Stomach (tissue), 9 donors: Measurements from ENCODE around the gene NELL1. TPM values are rescaled to one million over a fixed set of nuclear protein-coding genes. Genes with fewer than 3 reads are reported as not detected.

Experiments used
- DNase-seq, 2 donors: peaks; one replicate each; pipeline versions ENCODE4 v3.0.0 to v3.0.0-alpha.2; 2013 to 2019
- H3K27ac ChIP-seq, 5 donors: fragments of 200-600 bp in 4 of 5; sonication (generic) in 4 of 5; one replicate each; pipeline ENCODE4 v1.5.1; 2013 to 2019; ENCODE audit warnings: mild to moderate bottlenecking in 1 of 5, moderate library complexity in 1 of 5
- H3K27me3 ChIP-seq, 3 donors: fragments of 200-600 bp; sonication (generic); one replicate each; pipeline ENCODE4 v1.5.1; 2017 to 2019; ENCODE audit warnings: mixed run types in 1 of 3
- H3K36me3 ChIP-seq, 4 donors: fragments of 200-600 bp; sonication (generic); 1 replicate in 3 of 4; 2 replicates in 1 of 4; pipeline ENCODE4 v1.5.1; 2016 to 2019
- H3K4me1 ChIP-seq, 4 donors: fragments of 200-600 bp; sonication (generic); one replicate each; pipeline ENCODE4 v1.5.1; 2016 to 2019
- H3K4me3 ChIP-seq, 4 donors: fragments of 200-600 bp; sonication (generic) in 3 of 4; one replicate each; pipeline ENCODE4 v1.5.1; 2016 to 2019; ENCODE audit warnings: mild to moderate bottlenecking in 1 of 4
- H3K9me3 ChIP-seq, 4 donors: fragments of 200-600 bp; sonication (generic); one replicate each; pipeline ENCODE4 v1.5.1; 2016 to 2019
- EP300 ChIP-seq: sonication (generic); formaldehyde crosslinking; IDR thresholded peaks from one replicate; pipeline ENCODE4 v1.6.1; 2017; ENCODE audit warnings: antibody characterized with exemption
- POLR2A ChIP-seq, 4 donors: fragments of 450-650 bp; IDR thresholded peaks; one replicate each; pipeline ENCODE4 v1.6.1; 2016; ENCODE audit warnings: antibody characterized with exemption in 4 of 4, control low read depth in 2 of 4, mild to moderate bottlenecking in 1 of 4, moderate library complexity in 1 of 4
- POLR2AphosphoS5 ChIP-seq, 3 donors: sonication (generic); formaldehyde crosslinking; IDR thresholded peaks; one replicate each; pipeline ENCODE4 v1.6.1; 2016; ENCODE audit warnings: antibody characterized with exemption in 3 of 3
- WGBS, 5 donors: extraction: QIAGEN DNeasy Blood & Tissue Kit in 3 of 5; methylation state at CpG; one replicate each; pipeline versions ENCODE4 v1.1.5 to v1.1.7; 2013 to 2018; 5-methylcytosine and 5-hydroxymethylcytosine counted together
- intact Hi-C: fragments of 100-400 bp; cut with DNase I; formaldehyde crosslinking; loops from one replicate; pipeline ENCODE4 v1.15.1; 2023; ENCODE audit warnings: low total_unique reads
- polyA plus RNA-seq, 3 donors: library from polyadenylated mRNA; stranded (reverse); fragments of 200-250 nt; gene quantifications; one replicate each; pipeline ENCODE4 v1.2.3, GENCODE V29; 2013
- total RNA-seq, 5 donors: library from RNA; depleted of rRNA; stranded (reverse); fragments of >200 nt; gene quantifications; one replicate each; pipeline versions ENCODE4 v1.1.0 to v1.2.3, GENCODE V29; 2014 to 2016
- TF ChIP-seq, protein P1 (sequence below), 7 experiments: fragments of 450-650 bp in 4 of 7; fragments of 200-600 bp in 3 of 7; sonication (generic) in 3 of 7; IDR thresholded peaks; one replicate each; pipeline ENCODE4 v1.5.1; 2016 to 2019; ENCODE audit warnings: antibody characterized with exemption in 7 of 7, control low read depth in 2 of 7, mild to moderate bottlenecking in 1 of 7
- donor health status: healthy with polysubstance abuse.
- donor health status: Bipolar disorder and iron deficiency.
- donor health status: healthy.

NELL1 gene
- total and polyA plus RNA-seq, 8 donors: 0.05 to 15.4 (median 2.7) TPM; not detected in 5

DNA sequence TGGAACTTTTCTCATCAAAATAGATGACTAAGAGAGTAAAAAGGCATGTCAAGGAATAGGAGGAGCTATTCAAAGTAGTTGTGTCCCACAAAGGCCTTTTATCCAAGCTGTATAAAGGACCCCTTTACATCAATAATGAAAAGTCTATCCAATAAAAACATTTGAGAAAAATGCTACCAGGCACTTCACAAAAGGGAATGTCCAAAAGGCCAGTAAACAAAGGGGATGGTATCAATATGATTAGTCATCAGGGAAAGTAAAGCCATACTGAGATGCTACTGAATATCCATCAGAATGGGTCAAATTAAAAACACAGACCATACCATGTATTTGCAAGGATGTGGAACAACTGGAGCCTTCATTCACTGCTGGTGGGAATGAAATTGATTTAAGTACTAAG, 224.9 kb downstream of the NELL1 start:
- TF ChIP-seq EP300 (no peak), POLR2A (IDR thresholded peaks at IDR 0.05) (no peak), POLR2AphosphoS5 (IDR thresholded peaks at IDR 0.05) (no peak)
- TF ChIP-seq, protein P1, sequence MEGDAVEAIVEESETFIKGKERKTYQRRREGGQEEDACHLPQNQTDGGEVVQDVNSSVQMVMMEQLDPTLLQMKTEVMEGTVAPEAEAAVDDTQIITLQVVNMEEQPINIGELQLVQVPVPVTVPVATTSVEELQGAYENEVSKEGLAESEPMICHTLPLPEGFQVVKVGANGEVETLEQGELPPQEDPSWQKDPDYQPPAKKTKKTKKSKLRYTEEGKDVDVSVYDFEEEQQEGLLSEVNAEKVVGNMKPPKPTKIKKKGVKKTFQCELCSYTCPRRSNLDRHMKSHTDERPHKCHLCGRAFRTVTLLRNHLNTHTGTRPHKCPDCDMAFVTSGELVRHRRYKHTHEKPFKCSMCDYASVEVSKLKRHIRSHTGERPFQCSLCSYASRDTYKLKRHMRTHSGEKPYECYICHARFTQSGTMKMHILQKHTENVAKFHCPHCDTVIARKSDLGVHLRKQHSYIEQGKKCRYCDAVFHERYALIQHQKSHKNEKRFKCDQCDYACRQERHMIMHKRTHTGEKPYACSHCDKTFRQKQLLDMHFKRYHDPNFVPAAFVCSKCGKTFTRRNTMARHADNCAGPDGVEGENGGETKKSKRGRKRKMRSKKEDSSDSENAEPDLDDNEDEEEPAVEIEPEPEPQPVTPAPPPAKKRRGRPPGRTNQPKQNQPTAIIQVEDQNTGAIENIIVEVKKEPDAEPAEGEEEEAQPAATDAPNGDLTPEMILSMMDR (IDR thresholded peaks at IDR 0.05): no peak
- peaks cover 0 to 6% (median 3%) of the 10 kb centered on the region in 4 donors for H3K9me3 ChIP-seq
- H3K36me3 ChIP-seq: no peaks in the 10 kb centered on the region
- DNase-seq: no peak
- no peak overlapping the region for H3K4me3 ChIP-seq
- no peak overlapping the region for H3K27ac ChIP-seq
- no peaks in the 10 kb centered on the region for H3K4me1 ChIP-seq
- no peaks in the 10 kb centered on the region for H3K27me3 ChIP-seq
- intact Hi-C loops: no loop called here

DNA sequence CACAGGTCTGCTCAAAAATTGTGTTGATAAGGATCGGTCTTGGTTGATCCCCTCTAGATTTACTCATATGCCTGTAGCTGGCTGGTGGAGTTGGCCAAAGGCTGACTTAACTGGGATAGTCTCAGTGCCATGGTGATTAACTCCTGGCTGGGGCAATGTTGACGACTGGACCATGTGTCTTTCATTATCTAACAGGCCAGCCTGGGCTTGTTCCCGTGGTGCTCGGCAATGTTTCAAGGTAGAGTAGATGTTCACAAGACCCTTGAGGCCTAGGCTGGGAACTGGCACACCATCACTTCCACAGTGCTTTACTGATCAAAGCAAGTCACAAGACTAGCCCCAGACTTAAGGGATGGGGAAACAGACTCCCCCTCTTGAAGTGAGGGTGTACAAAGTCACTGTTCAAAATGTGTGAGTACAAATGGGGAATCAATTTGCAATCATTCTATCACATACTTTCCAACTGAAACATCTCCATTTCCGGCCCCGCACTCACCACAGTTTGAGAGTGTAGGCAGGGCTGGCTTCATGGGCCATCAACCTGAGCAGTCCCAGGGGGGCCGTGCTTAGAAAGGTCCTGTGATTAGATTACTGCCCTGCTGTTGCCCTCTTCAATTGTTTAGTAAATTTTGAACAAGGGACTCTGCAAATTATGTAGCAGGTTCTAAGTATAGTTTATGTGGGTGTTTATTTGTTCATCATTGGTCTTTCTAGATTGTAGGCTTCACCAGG, 240.8 kb downstream of the NELL1 start:
- DNase-seq: no peak
- Histone ChIP-seq H3K4me3 (no peak overlapping the region), H3K27ac (no peak overlapping the region), H3K36me3 (no peaks in the 10 kb centered on the region), H3K9me3 (peaks cover 0 to 3% (median under 1%) of the 10 kb centered on the region in 4 donors), H3K27me3 (no peaks in the 10 kb centered on the region), H3K4me1 (no peaks in the 10 kb centered on the region)
- intact Hi-C loops: no loop called here
- TF ChIP-seq, protein P1 (IDR thresholded peaks at IDR 0.05): no peak
- no peak for TF ChIP-seq POLR2A (IDR thresholded peaks at IDR 0.05)
- no peak for TF ChIP-seq POLR2AphosphoS5 (IDR thresholded peaks at IDR 0.05)
- no peak for TF ChIP-seq EP300
- WGBS, 5 donors: 79 to 84% (median 83%) methylated on average over 5 to 7 of the region's 7 CpGs

- TF ChIP-seq POLR2A (IDR thresholded peaks at IDR 0.05) (no peak), POLR2AphosphoS5 (IDR thresholded peaks at IDR 0.05) (no peak), EP300 (no peak)
- TF ChIP-seq, protein P1 (IDR thresholded peaks at IDR 0.05): no peak
- no peaks in the 10 kb centered on the region for H3K9me3 ChIP-seq
These were observed 241.3 kb downstream of the NELL1 start for GRCh38 chr11:20910733-20911132.

GRCh38 chr11:20912065-20912821, 242.9 kb downstream of the NELL1 start:
- no peak overlapping the region for H3K27ac ChIP-seq
- H3K36me3 ChIP-seq: no peaks in the 10 kb centered on the region
- no peaks in the 10 kb centered on the region for H3K4me1 ChIP-seq
- intact Hi-C loops: no loop called here
- no peaks in the 10 kb centered on the region for H3K27me3 ChIP-seq
- DNase-seq: no peak
- no peaks in the 10 kb centered on the region for H3K9me3 ChIP-seq
- no peak overlapping the region for H3K4me3 ChIP-seq
- TF ChIP-seq, protein P1 (IDR thresholded peaks at IDR 0.05): no peak
- TF ChIP-seq POLR2A (IDR thresholded peaks at IDR 0.05) (no peak), POLR2AphosphoS5 (IDR thresholded peaks at IDR 0.05) (no peak), EP300 (no peak)
- WGBS, 5 donors: 23 to 36% (median 27%) methylated on average over 2 of the region's 2 CpGs

More at GRCh38 chr11:20910733-20911132, 241.3 kb downstream of the NELL1 start:
- no peak overlapping the region for H3K4me3 ChIP-seq
- intact Hi-C loops: no loop called here
- no peak for DNase-seq
- no peaks in the 10 kb centered on the region for H3K36me3 ChIP-seq
- H3K27ac ChIP-seq: no peak overlapping the region
- no peaks in the 10 kb centered on the region for H3K4me1 ChIP-seq
- H3K27me3 ChIP-seq: no peaks in the 10 kb centered on the region
